SK-N-SH (cell line): Measurements from ENCODE around the gene NUAK2. TPM values are rescaled to one million over a fixed set of nuclear protein-coding genes. Genes with fewer than 3 reads are reported as not detected.

Source experiments
- CTCF ChIA-PET: fragments of 300-600, 350-600 bp; formaldehyde crosslinking; extraction: SDS; loops from one replicate; lab custom pipeline; 2021; lab: Yijun Ruan, JAX
- POLR2A ChIA-PET: fragments of 350-600 bp; sonication (Branson Sonifier 250); formaldehyde crosslinking; extraction: SDS; loops from one replicate; lab custom pipeline; 2020; ENCODE audit warnings: antibody characterized with exemption, inconsistent platforms; lab: Yijun Ruan, JAX
- DNase-seq: peaks from one replicate; pipeline ENCODE4 v3.0.0; 2012
- H2AFZ ChIP-seq: fragments of 200-600 bp; sonication (generic); 2 replicates; pipeline ENCODE4 v1.8.1; 2016; ENCODE audit warnings: antibody characterized with exemption, mild to moderate bottlenecking, low read depth
- H3F3A ChIP-seq: fragments of 200-600 bp; sonication (generic); replicated peaks from 2 replicates; pipeline ENCODE3; 2016; ENCODE audit warnings: antibody characterized with exemption, mild to moderate bottlenecking; ENCODE audit not compliant: insufficient read depth
- H3K27ac ChIP-seq, 2 experiments: fragments of 200-500 bp in 1 of 2; fragments of 200-600 bp in 1 of 2; sonication (Bioruptor generic) in 1 of 2; sonication (generic), shearing (Covaris generic) in 1 of 2; 2 replicates each; pipeline versions ENCODE4 v1.5.1 to v1.6.1; 2014 to 2016; ENCODE audit warnings: low read depth in 2 of 2, inconsistent platforms in 1 of 2, low read length in 1 of 2, mild to moderate bottlenecking in 1 of 2, mixed read lengths in 1 of 2
- H3K27me3 ChIP-seq: fragments of 200-600 bp; sonication (generic), shearing (Covaris generic); 2 replicates; pipeline ENCODE4 v1.6.1; 2016; ENCODE audit warnings: mixed run types; ENCODE audit not compliant: insufficient read depth
- H3K36me3 ChIP-seq, 2 experiments: fragments of 200-500 bp in 1 of 2; fragments of 200-600 bp in 1 of 2; sonication (Bioruptor generic) in 1 of 2; sonication (generic) in 1 of 2; replicated peaks in 1 of 2; 2 replicates each; pipeline versions ENCODE3 to v1.5.1; 2014 to 2016; ENCODE audit warnings: low read length in 1 of 2, mild to moderate bottlenecking in 1 of 2; ENCODE audit not compliant: insufficient read depth in 2 of 2, control insufficient read depth in 1 of 2
- H3K4me1 ChIP-seq, 2 experiments: fragments of 200-500 bp in 1 of 2; fragments of 200-600 bp in 1 of 2; sonication (Bioruptor generic) in 1 of 2; sonication (generic), shearing (Covaris generic) in 1 of 2; 2 replicates each; pipeline versions ENCODE4 v1.5.1 to v1.6.1; 2014 to 2016; ENCODE audit warnings: low read depth in 1 of 2, low read length in 1 of 2, mixed run types in 1 of 2; ENCODE audit not compliant: insufficient read depth in 2 of 2, control insufficient read depth in 1 of 2
- H3K4me2 ChIP-seq: fragments of 200-600 bp; sonication (generic), shearing (Covaris generic); 2 replicates; pipeline ENCODE4 v1.6.1; 2017; ENCODE audit warnings: mixed run types
- H3K4me3 ChIP-seq, 2 experiments: fragments of 200-500 bp in 1 of 2; fragments of 200-600 bp in 1 of 2; sonication (Bioruptor generic) in 1 of 2; sonication (generic), shearing (Covaris generic) in 1 of 2; 2 replicates each; pipeline versions ENCODE4 v1.5.1 to v1.8.1; 2014 to 2016; ENCODE audit warnings: low read depth in 2 of 2, inconsistent platforms in 1 of 2, low read length in 1 of 2, mild to moderate bottlenecking in 1 of 2, mixed read lengths in 1 of 2, moderate library complexity in 1 of 2
- H3K79me2 ChIP-seq: fragments of 200-600 bp; sonication (generic); 2 replicates; pipeline ENCODE4 v1.8.1; 2017; ENCODE audit warnings: mild to moderate bottlenecking; ENCODE audit not compliant: insufficient read depth
- H3K9ac ChIP-seq: fragments of 200-600 bp; sonication (generic); 2 replicates; pipeline ENCODE4 v1.6.1; 2017; ENCODE audit warnings: mixed run types
- H3K9me2 ChIP-seq: fragments of 200-600 bp; sonication (generic); 2 replicates; pipeline ENCODE4 v1.6.1; 2017; ENCODE audit warnings: mixed run types
- H3K9me3 ChIP-seq: fragments of 200-600 bp; sonication (generic); 2 replicates; pipeline ENCODE4 v1.6.1; 2017; ENCODE audit warnings: mixed run types, mild to moderate bottlenecking, moderate library complexity
- H4K20me1 ChIP-seq: fragments of 200-600 bp; sonication (generic); 2 replicates; pipeline ENCODE4 v1.6.1; 2017; ENCODE audit warnings: mild to moderate bottlenecking, mixed run types; ENCODE audit not compliant: insufficient read depth
- CHD2 ChIP-seq: fragments of 150-350 bp; IDR thresholded peaks from 2 replicates; pipeline ENCODE4 v1.6.1; 2018; ENCODE audit warnings: low read length; ENCODE audit not compliant: partially characterized antibody
- CTCF ChIP-seq: fragments of 200-600 bp; sonication (generic); IDR thresholded peaks from 2 replicates; pipeline ENCODE4 v1.6.1; 2017; ENCODE audit warnings: antibody characterized with exemption, mild to moderate bottlenecking, moderate library complexity
- ELF1 ChIP-seq: IDR thresholded peaks from 2 replicates; pipeline ENCODE4 v1.4.0; 2012
- EP300 ChIP-seq, 2 experiments: IDR thresholded peaks; 2 replicates each; pipeline versions ENCODE4 v1.4.0 to v1.6.1; 2012; ENCODE audit warnings: borderline replicate concordance in 1 of 2, low read depth in 1 of 2, low read length in 1 of 2
- FOSL2 ChIP-seq: IDR thresholded peaks from 2 replicates; pipeline ENCODE4 v1.4.0; 2012; ENCODE audit warnings: low read depth, mild to moderate bottlenecking, moderate library complexity, borderline replicate concordance
- FOXJ3 ChIP-seq: sonication (generic); formaldehyde crosslinking; IDR thresholded peaks from 2 replicates; pipeline ENCODE4 v1.5.1; 2020; ENCODE audit warnings: mild to moderate bottlenecking, missing genetic modification reagents
- FOXM1 ChIP-seq: IDR thresholded peaks from 2 replicates; pipeline ENCODE4 v1.4.0; 2012; ENCODE audit warnings: low read depth, mild to moderate bottlenecking
- GABPA ChIP-seq: IDR thresholded peaks from 2 replicates; pipeline ENCODE4 v1.4.0; 2012; ENCODE audit warnings: low read depth, mild to moderate bottlenecking
- IRF3 ChIP-seq: fragments of 150-350 bp; IDR thresholded peaks from 2 replicates; pipeline ENCODE4 v1.6.1; 2016; ENCODE audit warnings: mild to moderate bottlenecking, low read depth, low read length
- JUND ChIP-seq: IDR thresholded peaks from 2 replicates; pipeline ENCODE4 v1.4.0; 2012
- MAX ChIP-seq: IDR thresholded peaks from 2 replicates; pipeline ENCODE4 v1.4.0; 2012; ENCODE audit warnings: low read depth
- MXI1 ChIP-seq: IDR thresholded peaks from 2 replicates; pipeline ENCODE4 v1.6.1; 2012; ENCODE audit warnings: mild to moderate bottlenecking, low read depth, low read length, improper control_type of control experiment
- NRF1 ChIP-seq: IDR thresholded peaks from 2 replicates; pipeline ENCODE4 v1.6.1; 2012; ENCODE audit warnings: low read depth, mild to moderate bottlenecking, low read length
- PBX3 ChIP-seq: IDR thresholded peaks from 2 replicates; pipeline ENCODE4; 2012
- RAD21 ChIP-seq: IDR thresholded peaks from 2 replicates; pipeline ENCODE4 v1.6.1; 2012; ENCODE audit warnings: mild to moderate bottlenecking, low read length
- RCOR1 ChIP-seq: fragments of 150-350 bp; IDR thresholded peaks from 2 replicates; pipeline ENCODE4 v1.6.1; 2017; ENCODE audit warnings: antibody characterized with exemption, low read length
- RFX5 ChIP-seq: IDR thresholded peaks from 2 replicates; pipeline ENCODE4 v1.6.1; 2012; ENCODE audit warnings: mild to moderate bottlenecking, improper control_type of control experiment, low read length
- RXRA ChIP-seq: IDR thresholded peaks from 2 replicates; pipeline ENCODE4 v1.4.0; 2012; ENCODE audit warnings: low read depth, mild to moderate bottlenecking, borderline replicate concordance
- SMC3 ChIP-seq: IDR thresholded peaks from 2 replicates; pipeline ENCODE4 v1.6.1; 2012; ENCODE audit warnings: low read depth, low read length, improper control_type of control experiment
- TAF1 ChIP-seq: IDR thresholded peaks from 2 replicates; pipeline ENCODE4 v1.6.1; 2012; ENCODE audit warnings: low read depth, mild to moderate bottlenecking, low read length, moderate library complexity, borderline replicate concordance
- TCF12 ChIP-seq: IDR thresholded peaks from 2 replicates; pipeline ENCODE4 v1.4.0; 2012
- USF2 ChIP-seq: fragments of 150-350 bp; IDR thresholded peaks from 2 replicates; pipeline ENCODE4 v1.6.1; 2017; ENCODE audit warnings: antibody characterized with exemption, low read length, low read depth, borderline replicate concordance
- WGBS: methylation state at CpG from one replicate; pipeline ENCODE4 v1.1.6; 2017; ENCODE audit warnings: low lambda C conversion rate; 5-methylcytosine and 5-hydroxymethylcytosine counted together
- polyA plus RNA-seq, 3 experiments: library from polyadenylated mRNA; depleted of rRNA; stranded (reverse); fragments of >200 nt; gene quantifications; 2 replicates each; pipeline ENCODE4 v1.2.3, GENCODE V29; 2012

The NUAK2 gene
- polyA plus RNA-seq, 1 of the 3 experiments (the other 2 are of a cell fraction), result 11.1 TPM

GRCh38 chr1:205354259-205355074 lies 32.9 kb upstream of the NUAK2 start:
- no peak overlapping the region for H3K27ac ChIP-seq
- H3K9me2 ChIP-seq, result no peaks in the 10 kb centered on the region
- H3K9ac ChIP-seq, result no peak overlapping the region
- no peak overlapping the region for H3K4me3 ChIP-seq
- no peaks in the 10 kb centered on the region for H3K36me3 ChIP-seq
- ChIA-PET POLR2A (no interaction called here), CTCF (interaction anchor here (0.6 to 4.5 kb wide), 64 partner anchors 8 to 380 kb away, joined by 3 to 91 read pairs (median 4); partner anchors contain the start of gene CDK18)
- H2AFZ ChIP-seq, result no peak overlapping the region
- H3K4me1 ChIP-seq, result peaks cover 0 to 8% of the 10 kb centered on the region in 2 experiments; a peak in 1 of 4 replicates
- DNase-seq, result peak; percentile 56
- WGBS, result 39% methylated on average over 5 of the region's 5 CpGs
- H4K20me1 ChIP-seq, result no peaks in the 10 kb centered on the region
- no peak overlapping the region for H3K4me2 ChIP-seq
- H3F3A ChIP-seq, result no peaks in the 10 kb centered on the region
- no peaks in the 10 kb centered on the region for H3K79me2 ChIP-seq
- TF ChIP-seq PBX3 (peak; percentile 36), GABPA (no peak), SMC3 (peak; percentile 83), NRF1 (no peak), RAD21 (peak; percentile 67), CTCF (peak; percentile 96)
- H3K9me3 ChIP-seq, result no peaks in the 10 kb centered on the region
- H3K27me3 ChIP-seq, result no peaks in the 10 kb centered on the region; the same call in 1 of the 2 replicates

GRCh38 chr1:205353612-205354011 lies 32.1 kb upstream of the NUAK2 start:
- H3K4me1 ChIP-seq, result peaks cover 0 to 8% of the 10 kb centered on the region in 2 experiments; a peak in 1 of 4 replicates
- POLR2A ChIA-PET, result no interaction called here
- no peaks in the 10 kb centered on the region for H3K36me3 ChIP-seq
- no peaks in the 10 kb centered on the region for H3K79me2 ChIP-seq
- no peaks in the 10 kb centered on the region for H3K9me3 ChIP-seq
- H3K9ac ChIP-seq, result no peak overlapping the region
- H4K20me1 ChIP-seq, result no peaks in the 10 kb centered on the region
- no peak overlapping the region for H3K4me2 ChIP-seq
- no peak for DNase-seq
- TF ChIP-seq CHD2, result no peak
- no peak for TF ChIP-seq IRF3
- no peak for TF ChIP-seq MAX
- TF ChIP-seq FOSL2, result no peak
- no peak for TF ChIP-seq TCF12
- no peak for TF ChIP-seq RFX5
- TF ChIP-seq MXI1, result no peak
- no peak for TF ChIP-seq RCOR1
- no peak for TF ChIP-seq RXRA
- no peak for TF ChIP-seq JUND
- TF ChIP-seq EP300 (IDR thresholded peaks at IDR 0.05; ENCODE audit: borderline replicate concordance in 1 of 2, low read depth in 1 of 2, low read length in 1 of 2), result no peak
- no peak for TF ChIP-seq RAD21
- TF ChIP-seq ELF1, result no peak
- TF ChIP-seq USF2, result no peak
- no peak for TF ChIP-seq NRF1
- TF ChIP-seq FOXM1, result no peak
- no peak for TF ChIP-seq TAF1
- no peak for TF ChIP-seq FOXJ3 (CRISPR knock-in tag)
- WGBS, result 77% methylated on average over 6 of the region's 6 CpGs
- no peak overlapping the region for H3K4me3 ChIP-seq
- CTCF ChIA-PET, result interaction anchor here (0.6 to 4.5 kb wide), 60 partner anchors 8 to 380 kb away, joined by 3 to 91 read pairs (median 4); partner anchors contain the start of gene CDK18
- H3F3A ChIP-seq, result no peaks in the 10 kb centered on the region
- no peak overlapping the region for H3K27ac ChIP-seq
- no peaks in the 10 kb centered on the region; the same call in 1 of the 2 replicates for H3K27me3 ChIP-seq
- no peaks in the 10 kb centered on the region for H3K9me2 ChIP-seq
- no peak overlapping the region for H2AFZ ChIP-seq
